MCF 10A (cell line): Measurements from ENCODE around the gene EIF2B2. TPM values are rescaled to one million over a fixed set of nuclear protein-coding genes. Genes with fewer than 3 reads are reported as not detected.

Source experiments
- BruUV-seq: library from RNA; stranded (reverse); fragments of 400-500 nt; replicated peaks from 2 replicates; lab custom pipeline; 2021; lab: Mats Ljungman, UMichigan
- CTCF ChIA-PET: fragments of 300-600 bp; sonication (Branson Sonifier 250); formaldehyde crosslinking; extraction: SDS; loops from one replicate; lab custom pipeline; 2021; ENCODE audit warnings: antibody characterized with exemption, inconsistent platforms; lab: Yijun Ruan, JAX
- POLR2A ChIA-PET: fragments of 300-600, 350-650 bp; sonication (Branson Sonifier 250); formaldehyde crosslinking; extraction: SDS; loops from one replicate; lab custom pipeline; 2020; ENCODE audit warnings: antibody characterized with exemption, inconsistent platforms; lab: Yijun Ruan, JAX
- DNase-seq: peaks from one replicate; pipeline ENCODE4 v3.0.0-alpha.2; 2018; ENCODE audit not compliant: unreplicated experiment
- H3K27ac Mint-ChIP-seq: one replicate; pipeline ENCODE4 v1.8.0; 2022; ENCODE audit warnings: mild to moderate bottlenecking, low read depth, mixed read lengths; ENCODE audit not compliant: unreplicated experiment
- H3K27me3 Mint-ChIP-seq: one replicate; pipeline ENCODE4 v1.8.0; 2022; ENCODE audit warnings: mixed read lengths; ENCODE audit not compliant: insufficient read depth, unreplicated experiment
- H3K36me3 Mint-ChIP-seq: one replicate; pipeline ENCODE4 v1.8.0; 2022; ENCODE audit warnings: mild to moderate bottlenecking, moderate library complexity, mixed read lengths; ENCODE audit not compliant: insufficient read depth, unreplicated experiment
- H3K4me1 Mint-ChIP-seq: one replicate; pipeline ENCODE4 v1.8.0; 2022; ENCODE audit warnings: mixed read lengths; ENCODE audit not compliant: insufficient read depth, unreplicated experiment
- H3K4me3 Mint-ChIP-seq: one replicate; pipeline ENCODE4 v1.8.0; 2022; ENCODE audit warnings: mild to moderate bottlenecking, moderate library complexity, mixed read lengths; ENCODE audit not compliant: unreplicated experiment
- H3K9me3 Mint-ChIP-seq: one replicate; pipeline ENCODE4 v1.8.0; 2022; ENCODE audit warnings: mixed read lengths; ENCODE audit not compliant: unreplicated experiment
- CTCF ChIP-seq: fragments of 200-600 bp; IDR thresholded peaks from one replicate; pipeline ENCODE4 v1.8.0; 2022; ENCODE audit warnings: antibody characterized with exemption, mild to moderate bottlenecking; ENCODE audit not compliant: unreplicated experiment
- intact Hi-C: fragments of 100-400 bp; cut with micrococcal nuclease; formaldehyde crosslinking; loops from 2 replicates; pipeline ENCODE4 v1.14.1; 2022
- total RNA-seq: library from RNA; stranded (reverse); gene quantifications from 2 replicates; pipeline ENCODE4 v1.2.3, GENCODE V29; 2022

The EIF2B2 gene
- total RNA-seq, 1 experiment from 2014 or later, result 53.8 TPM

DNA sequence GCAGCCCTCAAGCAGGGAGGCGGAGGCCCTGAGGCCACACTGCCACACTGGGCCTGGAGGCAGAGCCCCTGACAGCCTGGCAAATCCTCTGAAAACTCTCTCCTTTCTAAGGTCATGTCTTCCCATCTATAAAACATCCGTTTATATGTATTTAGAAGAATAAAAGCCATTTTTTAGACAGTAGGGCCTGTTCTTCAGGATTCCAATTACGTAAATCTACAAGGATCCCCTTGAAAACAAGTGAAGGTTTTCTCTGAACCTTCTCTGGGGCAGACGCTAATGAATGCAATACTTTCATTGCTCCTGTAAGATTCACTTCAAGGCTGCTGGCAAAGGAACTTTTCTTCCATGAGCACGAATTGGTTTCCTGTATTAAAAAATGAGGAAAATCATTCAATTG is 12.8 kb downstream of the EIF2B2 start:
- BruUV-seq, result no TSS peak
- no peak for DNase-seq
- intact Hi-C loops, result no loop called here
- POLR2A ChIA-PET, result interaction anchor here (0.6 to 1.9 kb wide), 2 partner anchors 10 to 75 kb away, joined by 3 to 6 read pairs; no protein-coding TSS in a partner anchor
- H3K27ac Mint-ChIP-seq, result no peak overlapping the region
- no peak overlapping the region for H3K4me3 Mint-ChIP-seq
- no peaks in the 10 kb centered on the region for H3K9me3 Mint-ChIP-seq
- no peak for TF ChIP-seq CTCF
- H3K27me3 Mint-ChIP-seq, result no peaks in the 10 kb centered on the region
- CTCF ChIA-PET, result interaction anchor here (2.5 kb wide), 1 partner anchor 73 kb away, joined by 11 read pairs; no protein-coding TSS in a partner anchor
- H3K4me1 Mint-ChIP-seq, result no peaks in the 10 kb centered on the region
- peaks cover 73% of the 10 kb centered on the region for H3K36me3 Mint-ChIP-seq

DNA sequence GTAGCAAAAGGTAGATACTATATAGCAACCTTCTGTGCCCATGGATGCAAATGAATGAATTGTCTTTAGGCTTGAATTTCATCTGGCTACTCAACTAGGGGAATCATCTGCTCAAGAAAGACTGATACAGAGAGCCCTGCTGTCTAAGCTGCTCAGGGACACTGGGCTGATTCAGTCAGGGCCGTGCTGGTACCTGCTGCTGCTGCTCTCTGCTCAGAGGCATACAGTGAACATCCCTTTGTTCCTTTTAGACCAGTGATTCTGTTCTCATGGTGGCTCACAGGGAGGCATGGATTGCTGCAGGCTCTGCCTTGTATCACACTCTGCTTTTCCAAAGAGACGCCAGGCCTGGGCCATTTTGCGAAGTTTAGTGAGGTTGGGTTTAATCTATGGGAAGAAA is 14.1 kb downstream of the EIF2B2 start:
- ChIA-PET CTCF (no interaction called here), POLR2A (interaction anchor here (0.9 to 1.3 kb wide), 2 partner anchors 13 to 15 kb away, joined by 4 to 5 read pairs; partner anchors contain the start of gene EIF2B2)
- BruUV-seq, result no TSS peak
- no peaks in the 10 kb centered on the region for H3K27me3 Mint-ChIP-seq
- H3K27ac Mint-ChIP-seq, result no peak overlapping the region
- no peaks in the 10 kb centered on the region for H3K4me1 Mint-ChIP-seq
- peaks cover 77% of the 10 kb centered on the region for H3K36me3 Mint-ChIP-seq
- TF ChIP-seq CTCF, result no peak
- intact Hi-C loops, result no loop called here
- H3K9me3 Mint-ChIP-seq, result no peaks in the 10 kb centered on the region
- H3K4me3 Mint-ChIP-seq, result no peak overlapping the region
- no peak for DNase-seq

DNA sequence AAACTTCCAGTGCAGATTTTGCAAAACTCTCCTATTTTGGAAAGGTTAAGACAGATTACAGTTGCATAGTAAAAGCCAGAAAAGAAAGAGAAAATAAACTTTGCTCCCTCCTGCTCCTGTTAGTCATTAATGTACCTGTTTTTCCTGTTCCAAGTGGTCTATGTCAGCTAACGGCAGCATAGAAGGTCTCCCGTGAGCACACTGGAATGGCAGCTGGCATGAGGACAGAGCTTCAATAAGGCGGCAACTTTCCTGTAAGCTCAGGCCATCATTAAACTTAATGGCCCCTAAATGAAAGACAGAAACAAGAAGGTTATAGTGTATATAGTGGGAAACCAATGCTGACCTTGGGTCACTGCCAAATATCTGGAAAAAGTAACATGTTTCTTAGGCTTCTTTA is 16.0 kb downstream of the EIF2B2 start:
- TF ChIP-seq CTCF, result no peak
- no peaks in the 10 kb centered on the region for H3K27me3 Mint-ChIP-seq
- H3K4me1 Mint-ChIP-seq, result no peaks in the 10 kb centered on the region
- no peak overlapping the region for H3K27ac Mint-ChIP-seq
- H3K9me3 Mint-ChIP-seq, result no peaks in the 10 kb centered on the region
- CTCF ChIA-PET, result interaction anchor here (0.6 kb wide), 3 partner anchors 70 to 129 kb away, joined by 3 read pairs; no protein-coding TSS in a partner anchor
- POLR2A ChIA-PET, result no interaction called here
- BruUV-seq, result no TSS peak
- no peak for DNase-seq
- intact Hi-C loops, result no loop called here
- no peak overlapping the region for H3K4me3 Mint-ChIP-seq
- peaks cover 68% of the 10 kb centered on the region for H3K36me3 Mint-ChIP-seq

DNA sequence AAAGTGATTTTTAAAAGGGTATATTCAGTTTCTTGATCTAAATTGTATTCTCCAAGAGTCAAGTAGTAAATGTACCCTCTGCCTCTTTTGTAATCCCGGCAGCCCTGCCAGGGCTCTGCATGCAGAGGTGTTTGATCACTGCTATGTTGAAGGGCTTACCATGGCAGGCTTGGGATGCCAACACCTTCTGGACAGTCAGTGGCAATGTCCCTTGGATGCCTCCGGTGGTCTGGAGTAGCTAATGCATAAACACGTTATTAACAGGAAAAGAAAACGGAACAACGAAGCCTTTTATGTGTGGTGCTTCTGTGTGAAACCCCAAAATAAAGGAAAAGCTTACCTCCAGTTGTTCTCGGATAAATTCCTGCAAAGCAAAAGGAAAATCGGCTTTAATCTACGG is 19.9 kb downstream of the EIF2B2 start:
- peaks cover 41% of the 10 kb centered on the region for H3K36me3 Mint-ChIP-seq
- H3K27me3 Mint-ChIP-seq, result no peaks in the 10 kb centered on the region
- ChIA-PET POLR2A (interaction anchor here (0.7 to 1.6 kb wide), 4 partner anchors 11 to 56 kb away, joined by 3 to 5 read pairs (median 3); no protein-coding TSS in a partner anchor), CTCF (interaction anchor here (0.6 to 1.4 kb wide), 3 partner anchors 10 to 273 kb away, joined by 3 to 4 read pairs (median 3); no protein-coding TSS in a partner anchor)
- peak; percentile 36 for DNase-seq
- TF ChIP-seq CTCF, result peak; percentile 28
- intact Hi-C loops, result no loop called here
- H3K4me1 Mint-ChIP-seq, result no peaks in the 10 kb centered on the region
- no TSS peak for BruUV-seq
- H3K27ac Mint-ChIP-seq, result no peak overlapping the region
- H3K4me3 Mint-ChIP-seq, result no peak overlapping the region
- H3K9me3 Mint-ChIP-seq, result no peaks in the 10 kb centered on the region
